SK-N-SH treated with all-trans-retinoic acid at 6 μM for 48 hours (cell line): ENCODE data around the gene KLHL29.

ENCODE experiments used
- ATAC-seq: fragments of 200-7000 bp; cut with Tn5 transposase; 3 replicates; pipeline ENCODE4 v1.9.1; 2020; ENCODE audit warnings: mild to moderate bottlenecking, moderate library complexity
- BACH2 ChIP-seq: fragments of 250-450 bp; sonication (Bioruptor Pico); IDR thresholded peaks from 2 replicates; pipeline ENCODE4 v1.9.0; 2021; ENCODE audit warnings: mild to moderate bottlenecking, borderline replicate concordance
- CSDC2 ChIP-seq: fragments of 250-450 bp; sonication (Bioruptor Pico); IDR thresholded peaks from 2 replicates; pipeline ENCODE4 v1.5.0; 2020; ENCODE audit warnings: mild to moderate bottlenecking, moderate library complexity
- ESRRG ChIP-seq: fragments of 250-450 bp; sonication (Bioruptor Pico); IDR thresholded peaks from 2 replicates; pipeline ENCODE4 v1.6.1; 2021; ENCODE audit warnings: mild to moderate bottlenecking
- GLIS3 ChIP-seq: fragments of 250-450 bp; sonication (Bioruptor Pico); IDR thresholded peaks from 2 replicates; pipeline ENCODE4 v1.5.0; 2020; ENCODE audit warnings: mild to moderate bottlenecking, moderate library complexity
- ISL1 ChIP-seq: fragments of 250-450 bp; sonication (Bioruptor Pico); IDR thresholded peaks from 2 replicates; pipeline ENCODE4 v2.1.2; 2022; ENCODE audit warnings: mild to moderate bottlenecking, moderate library complexity
- PATZ1 ChIP-seq: fragments of 250-450 bp; sonication (Bioruptor Pico); IDR thresholded peaks from 2 replicates; pipeline ENCODE4 v1.8.0; 2020; ENCODE audit warnings: mild to moderate bottlenecking, moderate library complexity, borderline replicate concordance
- PPARA ChIP-seq: fragments of 250-450 bp; sonication (Bioruptor Pico); IDR thresholded peaks from 2 replicates; pipeline ENCODE4 v1.5.0; 2020; ENCODE audit warnings: mild to moderate bottlenecking, borderline replicate concordance
- RARB ChIP-seq: fragments of 250-450 bp; sonication (Bioruptor Pico); IDR thresholded peaks from 2 replicates; pipeline ENCODE4 v1.8.0; 2021; ENCODE audit warnings: mild to moderate bottlenecking, moderate library complexity
- SNAI2 ChIP-seq: fragments of 250-450 bp; sonication (Bioruptor Pico); IDR thresholded peaks from 2 replicates; pipeline ENCODE4 v1.5.0; 2020; ENCODE audit warnings: mild to moderate bottlenecking, moderate library complexity
- TCF4 ChIP-seq: fragments of 250-450 bp; sonication (Bioruptor Pico); IDR thresholded peaks from 2 replicates; pipeline ENCODE4 v1.8.0; 2021; ENCODE audit warnings: mild to moderate bottlenecking, moderate library complexity, borderline replicate concordance
- TOX ChIP-seq: fragments of 250-450 bp; sonication (Bioruptor Pico); IDR thresholded peaks from 2 replicates; pipeline ENCODE4 v1.8.0; 2021; ENCODE audit warnings: mild to moderate bottlenecking, moderate library complexity, borderline replicate concordance
- ZC3H10 ChIP-seq: fragments of 250-450 bp; sonication (Bioruptor Pico); IDR thresholded peaks from 2 replicates; pipeline ENCODE4 v1.5.1; 2021; ENCODE audit warnings: mild to moderate bottlenecking, moderate library complexity
- ZFP3 ChIP-seq: fragments of 250-450 bp; sonication (Bioruptor Pico); IDR thresholded peaks from 2 replicates; pipeline ENCODE4 v1.5.0; 2020; ENCODE audit warnings: mild to moderate bottlenecking, moderate library complexity
- ZFP30 ChIP-seq: fragments of 450-650 bp; formaldehyde crosslinking; IDR thresholded peaks from 2 replicates; pipeline ENCODE4 v1.5.0; 2022; ENCODE audit warnings: mild to moderate bottlenecking, moderate library complexity
- ZNF565 ChIP-seq: fragments of 450-650 bp; formaldehyde crosslinking; conservative IDR thresholded peaks from 2 replicates; pipeline ENCODE4 v1.5.0; 2020; ENCODE audit warnings: low read depth, mild to moderate bottlenecking, moderate library complexity
- ZNF70 ChIP-seq: fragments of 450-650 bp; formaldehyde crosslinking; IDR thresholded peaks from 2 replicates; pipeline ENCODE4 v1.5.0; 2020; ENCODE audit warnings: mild to moderate bottlenecking, moderate library complexity
- TF ChIP-seq, protein P1 (sequence below): fragments of 250-450 bp; sonication (Bioruptor Pico); IDR thresholded peaks from 2 replicates; pipeline ENCODE4 v1.8.0; 2021; ENCODE audit warnings: low read depth, mild to moderate bottlenecking, moderate library complexity, borderline replicate concordance
- TF ChIP-seq, protein P2 (sequence below): fragments of 250-450 bp; sonication (Bioruptor Pico); IDR thresholded peaks from 2 replicates; pipeline ENCODE4 v1.5.1; 2020; ENCODE audit warnings: low read depth, mild to moderate bottlenecking, moderate library complexity
- TF ChIP-seq, protein P3 (sequence below): fragments of 250-450 bp; sonication (Bioruptor Pico); IDR thresholded peaks from 2 replicates; pipeline ENCODE4 v1.5.1; 2021; ENCODE audit warnings: mild to moderate bottlenecking, moderate library complexity
- TF ChIP-seq, protein P4 (sequence below): fragments of 250-450 bp; sonication (Bioruptor Pico); IDR thresholded peaks from 2 replicates; pipeline ENCODE4 v1.5.0; 2020; ENCODE audit warnings: mild to moderate bottlenecking, moderate library complexity

The KLHL29 gene

GRCh38 chr2:23708771-23709170 lies 323.8 kb downstream of the KLHL29 start:
- ATAC-seq: no peak
- TF ChIP-seq TOX (CRISPR knock-in tag) (no peak), ESRRG (CRISPR knock-in tag) (no peak), ZC3H10 (CRISPR knock-in tag) (no peak), ZNF565 (CRISPR knock-in tag) (no peak), PPARA (CRISPR knock-in tag) (no peak), SNAI2 (no peak), GLIS3 (CRISPR knock-in tag) (no peak), BACH2 (CRISPR knock-in tag) (no peak), ZFP3 (CRISPR knock-in tag) (no peak)
- TF ChIP-seq, protein P1, sequence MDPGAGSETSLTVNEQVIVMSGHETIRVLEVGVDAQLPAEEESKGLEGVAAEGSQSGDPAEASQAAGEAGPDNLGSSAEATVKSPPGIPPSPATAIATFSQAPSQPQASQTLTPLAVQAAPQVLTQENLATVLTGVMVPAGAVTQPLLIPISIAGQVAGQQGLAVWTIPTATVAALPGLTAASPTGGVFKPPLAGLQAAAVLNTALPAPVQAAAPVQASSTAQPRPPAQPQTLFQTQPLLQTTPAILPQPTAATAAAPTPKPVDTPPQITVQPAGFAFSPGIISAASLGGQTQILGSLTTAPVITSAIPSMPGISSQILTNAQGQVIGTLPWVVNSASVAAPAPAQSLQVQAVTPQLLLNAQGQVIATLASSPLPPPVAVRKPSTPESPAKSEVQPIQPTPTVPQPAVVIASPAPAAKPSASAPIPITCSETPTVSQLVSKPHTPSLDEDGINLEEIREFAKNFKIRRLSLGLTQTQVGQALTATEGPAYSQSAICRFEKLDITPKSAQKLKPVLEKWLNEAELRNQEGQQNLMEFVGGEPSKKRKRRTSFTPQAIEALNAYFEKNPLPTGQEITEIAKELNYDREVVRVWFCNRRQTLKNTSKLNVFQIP (CRISPR knock-in tag): no peak
- TF ChIP-seq, protein P2, sequence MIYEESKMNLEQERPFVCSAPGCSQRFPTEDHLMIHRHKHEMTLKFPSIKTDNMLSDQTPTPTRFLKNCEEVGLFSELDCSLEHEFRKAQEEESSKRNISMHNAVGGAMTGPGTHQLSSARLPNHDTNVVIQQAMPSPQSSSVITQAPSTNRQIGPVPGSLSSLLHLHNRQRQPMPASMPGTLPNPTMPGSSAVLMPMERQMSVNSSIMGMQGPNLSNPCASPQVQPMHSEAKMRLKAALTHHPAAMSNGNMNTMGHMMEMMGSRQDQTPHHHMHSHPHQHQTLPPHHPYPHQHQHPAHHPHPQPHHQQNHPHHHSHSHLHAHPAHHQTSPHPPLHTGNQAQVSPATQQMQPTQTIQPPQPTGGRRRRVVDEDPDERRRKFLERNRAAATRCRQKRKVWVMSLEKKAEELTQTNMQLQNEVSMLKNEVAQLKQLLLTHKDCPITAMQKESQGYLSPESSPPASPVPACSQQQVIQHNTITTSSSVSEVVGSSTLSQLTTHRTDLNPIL (CRISPR knock-in tag): no peak

GRCh38 chr2:23709311-23709710 lies 324.3 kb downstream of the KLHL29 start:
- no peak for ATAC-seq
- TF ChIP-seq CSDC2 (CRISPR knock-in tag) (no peak), TCF4 (CRISPR knock-in tag) (no peak), ISL1 (CRISPR knock-in tag) (no peak), ZFP30 (no peak), GLIS3 (CRISPR knock-in tag) (no peak), ZFP3 (CRISPR knock-in tag) (no peak), ESRRG (CRISPR knock-in tag) (no peak), ZC3H10 (CRISPR knock-in tag) (no peak), RARB (CRISPR knock-in tag) (no peak), PATZ1 (CRISPR knock-in tag) (no peak), ZNF70 (no peak), ZNF565 (CRISPR knock-in tag) (no peak), PPARA (CRISPR knock-in tag) (no peak)
- TF ChIP-seq, protein P3, sequence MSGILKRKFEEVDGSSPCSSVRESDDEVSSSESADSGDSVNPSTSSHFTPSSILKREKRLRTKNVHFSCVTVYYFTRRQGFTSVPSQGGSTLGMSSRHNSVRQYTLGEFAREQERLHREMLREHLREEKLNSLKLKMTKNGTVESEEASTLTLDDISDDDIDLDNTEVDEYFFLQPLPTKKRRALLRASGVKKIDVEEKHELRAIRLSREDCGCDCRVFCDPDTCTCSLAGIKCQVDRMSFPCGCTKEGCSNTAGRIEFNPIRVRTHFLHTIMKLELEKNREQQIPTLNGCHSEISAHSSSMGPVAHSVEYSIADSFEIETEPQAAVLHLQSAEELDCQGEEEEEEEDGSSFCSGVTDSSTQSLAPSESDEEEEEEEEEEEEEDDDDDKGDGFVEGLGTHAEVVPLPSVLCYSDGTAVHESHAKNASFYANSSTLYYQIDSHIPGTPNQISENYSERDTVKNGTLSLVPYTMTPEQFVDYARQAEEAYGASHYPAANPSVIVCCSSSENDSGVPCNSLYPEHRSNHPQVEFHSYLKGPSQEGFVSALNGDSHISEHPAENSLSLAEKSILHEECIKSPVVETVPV: no peak
- TF ChIP-seq, protein P1 (CRISPR knock-in tag): no peak
- TF ChIP-seq, protein P4, sequence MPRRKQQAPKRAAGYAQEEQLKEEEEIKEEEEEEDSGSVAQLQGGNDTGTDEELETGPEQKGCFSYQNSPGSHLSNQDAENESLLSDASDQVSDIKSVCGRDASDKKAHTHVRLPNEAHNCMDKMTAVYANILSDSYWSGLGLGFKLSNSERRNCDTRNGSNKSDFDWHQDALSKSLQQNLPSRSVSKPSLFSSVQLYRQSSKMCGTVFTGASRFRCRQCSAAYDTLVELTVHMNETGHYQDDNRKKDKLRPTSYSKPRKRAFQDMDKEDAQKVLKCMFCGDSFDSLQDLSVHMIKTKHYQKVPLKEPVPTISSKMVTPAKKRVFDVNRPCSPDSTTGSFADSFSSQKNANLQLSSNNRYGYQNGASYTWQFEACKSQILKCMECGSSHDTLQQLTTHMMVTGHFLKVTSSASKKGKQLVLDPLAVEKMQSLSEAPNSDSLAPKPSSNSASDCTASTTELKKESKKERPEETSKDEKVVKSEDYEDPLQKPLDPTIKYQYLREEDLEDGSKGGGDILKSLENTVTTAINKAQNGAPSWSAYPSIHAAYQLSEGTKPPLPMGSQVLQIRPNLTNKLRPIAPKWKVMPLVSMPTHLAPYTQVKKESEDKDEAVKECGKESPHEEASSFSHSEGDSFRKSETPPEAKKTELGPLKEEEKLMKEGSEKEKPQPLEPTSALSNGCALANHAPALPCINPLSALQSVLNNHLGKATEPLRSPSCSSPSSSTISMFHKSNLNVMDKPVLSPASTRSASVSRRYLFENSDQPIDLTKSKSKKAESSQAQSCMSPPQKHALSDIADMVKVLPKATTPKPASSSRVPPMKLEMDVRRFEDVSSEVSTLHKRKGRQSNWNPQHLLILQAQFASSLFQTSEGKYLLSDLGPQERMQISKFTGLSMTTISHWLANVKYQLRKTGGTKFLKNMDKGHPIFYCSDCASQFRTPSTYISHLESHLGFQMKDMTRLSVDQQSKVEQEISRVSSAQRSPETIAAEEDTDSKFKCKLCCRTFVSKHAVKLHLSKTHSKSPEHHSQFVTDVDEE (CRISPR knock-in tag): no peak
